H1 (cell line): ENCODE results near the gene RIN2. TPM values are rescaled to one million over a fixed set of nuclear protein-coding genes. Genes with fewer than 3 reads are reported as not detected.

Source experiments
- CTCF ChIP-seq, 3 experiments: IDR thresholded peaks; 1 replicate in 2 of 3; 2 replicates in 1 of 3; pipeline versions ENCODE4 v1.5.1 to v1.6.1; 2011; ENCODE audit warnings: low read length in 3 of 3, mild to moderate bottlenecking in 3 of 3, inconsistent platforms in 2 of 3, low read depth in 1 of 3, moderate library complexity in 1 of 3; ENCODE audit not compliant: insufficient read depth in 1 of 3; ENCODE audit errors: control extremely low read depth in 1 of 3
- GTF2F1 ChIP-seq: IDR thresholded peaks from 2 replicates; pipeline ENCODE4 v1.6.1; 2012; ENCODE audit warnings: low read depth, low read length, improper control_type of control experiment, borderline replicate concordance
- KDM1A ChIP-seq: fragments of 200-600, 300-600 bp; sonication (generic); IDR thresholded peaks from 2 replicates; pipeline ENCODE4 v1.7.1; 2016; ENCODE audit warnings: mild to moderate bottlenecking, low read length, borderline replicate concordance
- MAX ChIP-seq: IDR thresholded peaks from 2 replicates; pipeline ENCODE4 v1.6.1; 2012; ENCODE audit warnings: inconsistent platforms
- POLR2AphosphoS5 ChIP-seq: IDR thresholded peaks from 2 replicates; pipeline ENCODE4 v1.6.1; 2011; ENCODE audit warnings: low read depth, low read length
- RFX5 ChIP-seq: IDR thresholded peaks from 2 replicates; pipeline ENCODE4 v1.6.1; 2011; ENCODE audit warnings: low read depth, low read length, improper control_type of control experiment, borderline replicate concordance
- RNF2 ChIP-seq: fragments of 200-900, 300-1000 bp; sonication (generic); IDR thresholded peaks from 2 replicates; pipeline ENCODE4 v1.7.1; 2016; ENCODE audit warnings: borderline replicate concordance, low read depth, mild to moderate bottlenecking, antibody characterized with exemption, low read length; ENCODE audit not compliant: poor library complexity, severe bottlenecking; ENCODE audit errors: missing control alignments
- SIX5 ChIP-seq: IDR thresholded peaks from 2 replicates; pipeline ENCODE4 v1.6.1; 2011; ENCODE audit warnings: mild to moderate bottlenecking, low read depth, low read length
- SUZ12 ChIP-seq: fragments of 200-600 bp; sonication (generic); IDR thresholded peaks from 2 replicates; pipeline ENCODE4 v1.6.1; 2012; ENCODE audit warnings: mild to moderate bottlenecking, inconsistent platforms, low read length, moderate library complexity, mixed read lengths
- ZNF274 ChIP-seq: IDR thresholded peaks from 2 replicates; pipeline ENCODE4 v1.7.0; 2012; ENCODE audit warnings: low read length, borderline replicate concordance; ENCODE audit errors: extremely low read depth
- polyA plus RNA-seq, 7 experiments: library from polyadenylated mRNA; depleted of rRNA in 3 of 7; stranded (reverse) in 5 of 7; unstranded in 2 of 7; fragments of >200 nt in 5 of 7; fragments of 200-250 nt in 2 of 7; gene quantifications; 1 replicate in 5 of 7; 2 replicates in 1 of 7; 4 replicates in 1 of 7; pipeline versions ENCODE4 v1.2.1 to v1.2.3, GENCODE V29; 2011 to 2013; ENCODE audit warnings: missing spikeins in 2 of 7, mixed read lengths in 2 of 7
- total RNA-seq: library from RNA; stranded (reverse); fragmentation: NEBNext Ultra II Directional; extraction: Animal tissue kit (Norgen Biotek cat#: 25700); gene quantifications from 2 replicates; pipeline ENCODE4 v1.2.1, GENCODE V29; 2021

RIN2 gene
- total and polyA plus RNA-seq, 2 of the 8 experiments (the other 6 are each of a cell fraction or from before 2014, with no cell fraction given): 0.20 to 1.3 TPM

- TF ChIP-seq POLR2AphosphoS5 (no peak), CTCF (IDR thresholded peaks at IDR 0.05; ENCODE audit: control extremely low read depth in 1 of 3, insufficient read depth in 1 of 3, low read depth in 1 of 3, low read length in 3 of 3) (no peak), GTF2F1 (no peak), SUZ12 (no peak), ZNF274 (no peak), RNF2 (no peak), MAX (no peak), SIX5 (no peak), RFX5 (no peak), KDM1A (no peak)
Observed at GRCh38 chr20:19794941-19795340, 36.9 kb downstream of the RIN2 start (continued).
